Fibroblast of skin of left quadriceps (primary cell): ENCODE measurements around the gene PRRG4.
"Not testable (repeated sequence)": the region's sequence is repeated elsewhere in the genome, so short reads cannot be mapped to it uniquely, and the experiment has no call there.

Experiments
- DNase-seq, 2 experiments: peaks; one replicate each; pipeline ENCODE4 v3.0.0-alpha.2; 2013; ENCODE audit warnings: low read depth in 2 of 2

Gene PRRG4

GRCh38 chr11:32830796-32831195 lies 1.1 kb downstream of the PRRG4 start:
- no peak for DNase-seq

GRCh38 chr11:32831221-32831620 lies 1.5 kb downstream of the PRRG4 start:
- DNase-seq, result no peak

GRCh38 chr11:32833921-32834320 lies 4.2 kb downstream of the PRRG4 start:
- DNase-seq, result no peak

- DNase-seq, result no peak
Observed at GRCh38 chr11:32836946-32837345, 7.2 kb downstream of the PRRG4 start.

GRCh38 chr11:32838505-32839274 lies 9.0 kb downstream of the PRRG4 start:
- DNase-seq, result no peak

- DNase-seq, result no peak
Observed at GRCh38 chr11:32839308-32839707, 9.6 kb downstream of the PRRG4 start.

GRCh38 chr11:32840587-32840986 lies 10.9 kb downstream of the PRRG4 start:
- DNase-seq, result no peak

GRCh38 chr11:32843544-32843943 lies 13.8 kb downstream of the PRRG4 start:
- DNase-seq, result no peak

GRCh38 chr11:32847511-32847910 lies 17.8 kb downstream of the PRRG4 start:
- no peak for DNase-seq

GRCh38 chr11:32849761-32850160 lies 20.0 kb downstream of the PRRG4 start:
- DNase-seq, result no peak

- DNase-seq, result no peak
Observed at GRCh38 chr11:32851251-32851650, 21.5 kb downstream of the PRRG4 start.

- no peak for DNase-seq
Observed at GRCh38 chr11:32852207-32852606, 22.5 kb downstream of the PRRG4 start.

- no peak for DNase-seq
Observed at GRCh38 chr11:32855601-32856000, 25.9 kb downstream of the PRRG4 start.

GRCh38 chr11:32858731-32859130 lies 29.0 kb downstream of the PRRG4 start:
- DNase-seq, result no peak

- DNase-seq, result no peak
Observed at GRCh38 chr11:32861850-32862577, 32.3 kb downstream of the PRRG4 start.

GRCh38 chr11:32864555-32864954 lies 34.8 kb downstream of the PRRG4 start:
- DNase-seq, result no peak

GRCh38 chr11:32868752-32869151 lies 39.0 kb downstream of the PRRG4 start:
- not testable (repeated sequence) for DNase-seq

- no peak for DNase-seq
Observed at GRCh38 chr11:32870676-32871075, 40.9 kb downstream of the PRRG4 start.

GRCh38 chr11:32874132-32874531 lies 44.4 kb downstream of the PRRG4 start:
- DNase-seq, result no peak

- DNase-seq, result no peak
Observed at GRCh38 chr11:32881286-32881685, 51.6 kb downstream of the PRRG4 start.

- no peak for DNase-seq
Observed at GRCh38 chr11:32883421-32883820, 53.7 kb downstream of the PRRG4 start.

GRCh38 chr11:32884023-32884422 lies 54.3 kb downstream of the PRRG4 start:
- DNase-seq, result no peak

- no peak for DNase-seq
Observed at GRCh38 chr11:32884770-32885384, 55.1 kb downstream of the PRRG4 start.
